ENCODE measurements around the gene AQP1. TPM values are rescaled to one million over a fixed set of nuclear protein-coding genes. Genes with fewer than 3 reads are reported as not detected.

Gene AQP1
- total and polyA plus RNA-seq, 4 donors: 8.9 to 76.3 (median 23.5) TPM

DNA sequence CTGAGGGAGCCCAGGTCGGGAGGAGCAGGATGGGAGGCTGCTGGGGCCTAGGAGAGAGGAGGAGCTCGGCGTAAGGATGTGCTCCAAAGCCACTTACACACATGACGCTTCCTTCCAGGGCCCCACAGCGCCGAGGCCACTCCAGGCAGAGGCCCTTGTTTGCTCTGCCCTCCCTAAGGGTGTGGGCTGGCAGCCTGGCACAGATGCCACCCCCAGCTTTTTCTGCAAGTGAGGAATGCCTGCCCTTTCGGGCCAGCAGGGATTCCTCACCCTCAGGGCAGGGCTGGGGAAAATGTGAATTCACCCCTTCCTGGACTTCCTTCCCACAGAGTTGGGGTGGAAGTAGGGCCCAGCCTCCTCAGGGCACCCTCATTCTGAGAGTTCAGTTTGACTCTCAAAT is 5.6 kb upstream of the AQP1 start:
- H3K9me3 ChIP-seq (ENCODE audit: control insufficient read depth in 4 of 4, low read length in 3 of 4): no peaks in the 10 kb centered on the region
- H3K4me3 ChIP-seq (ENCODE audit: low read depth in 1 of 3, low read length in 3 of 3): no peak overlapping the region
- H3K9ac ChIP-seq (ENCODE audit: low read depth in 1 of 2, low read length in 2 of 2): no peak overlapping the region
- H3K4me1 ChIP-seq (ENCODE audit: control insufficient read depth in 4 of 4, insufficient read depth in 4 of 4, low read length in 3 of 4): no peaks in the 10 kb centered on the region
- no peaks in the 10 kb centered on the region for H3K27me3 ChIP-seq (ENCODE audit: control insufficient read depth in 4 of 4, insufficient read depth in 4 of 4, low read length in 3 of 4)
- no peak for DNase-seq (ENCODE audit: low spot score)
- H3K27ac ChIP-seq (ENCODE audit: low read depth in 1 of 2, low read length in 2 of 2): no peak overlapping the region
- no peaks in the 10 kb centered on the region for H3K36me3 ChIP-seq (ENCODE audit: control insufficient read depth in 4 of 4, insufficient read depth in 3 of 4, low read depth in 1 of 4, low read length in 3 of 4)
- WGBS: 82% methylated on average over 7 of the region's 7 CpGs
- TF ChIP-seq CTCF (IDR thresholded peaks at IDR 0.05; ENCODE audit: low read depth, low read length, missing input control) (no peak), RAD21 (IDR thresholded peaks at IDR 0.05) (no peak), NR2F2 (IDR thresholded peaks at IDR 0.05) (no peak), HNF4A (conservative IDR thresholded peaks at IDR 0.05) (no peak), GABPA (IDR thresholded peaks at IDR 0.05 in 1 of 2, conservative IDR thresholded peaks at IDR 0.05 in 1 of 2) (no peak), TAF1 (conservative IDR thresholded peaks at IDR 0.05) (no peak), HNF4G (IDR thresholded peaks at IDR 0.05) (no peak), REST (IDR thresholded peaks at IDR 0.05) (no peak), FOXA1 (IDR thresholded peaks at IDR 0.05) (no peak), YY1 (IDR thresholded peaks at IDR 0.05) (no peak), JUND (IDR thresholded peaks at IDR 0.05) (no peak), FOXA2 (IDR thresholded peaks at IDR 0.05) (no peak), SP1 (IDR thresholded peaks at IDR 0.05) (no peak), EGR1 (IDR thresholded peaks at IDR 0.05; ENCODE audit: low read depth in 2 of 2) (no peak), ATF3 (IDR thresholded peaks at IDR 0.05) (no peak), RXRA (IDR thresholded peaks at IDR 0.05) (no peak)
- TF ChIP-seq, protein P1, sequence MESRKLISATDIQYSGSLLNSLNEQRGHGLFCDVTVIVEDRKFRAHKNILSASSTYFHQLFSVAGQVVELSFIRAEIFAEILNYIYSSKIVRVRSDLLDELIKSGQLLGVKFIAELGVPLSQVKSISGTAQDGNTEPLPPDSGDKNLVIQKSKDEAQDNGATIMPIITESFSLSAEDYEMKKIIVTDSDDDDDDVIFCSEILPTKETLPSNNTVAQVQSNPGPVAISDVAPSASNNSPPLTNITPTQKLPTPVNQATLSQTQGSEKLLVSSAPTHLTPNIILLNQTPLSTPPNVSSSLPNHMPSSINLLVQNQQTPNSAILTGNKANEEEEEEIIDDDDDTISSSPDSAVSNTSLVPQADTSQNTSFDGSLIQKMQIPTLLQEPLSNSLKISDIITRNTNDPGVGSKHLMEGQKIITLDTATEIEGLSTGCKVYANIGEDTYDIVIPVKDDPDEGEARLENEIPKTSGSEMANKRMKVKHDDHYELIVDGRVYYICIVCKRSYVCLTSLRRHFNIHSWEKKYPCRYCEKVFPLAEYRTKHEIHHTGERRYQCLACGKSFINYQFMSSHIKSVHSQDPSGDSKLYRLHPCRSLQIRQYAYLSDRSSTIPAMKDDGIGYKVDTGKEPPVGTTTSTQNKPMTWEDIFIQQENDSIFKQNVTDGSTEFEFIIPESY (IDR thresholded peaks at IDR 0.05): no peak
- TF ChIP-seq, protein P2, sequence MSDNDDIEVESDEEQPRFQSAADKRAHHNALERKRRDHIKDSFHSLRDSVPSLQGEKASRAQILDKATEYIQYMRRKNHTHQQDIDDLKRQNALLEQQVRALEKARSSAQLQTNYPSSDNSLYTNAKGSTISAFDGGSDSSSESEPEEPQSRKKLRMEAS (IDR thresholded peaks at IDR 0.05): no peak
